ENCODE results near the gene RCCD1.

RCCD1 gene

DNA sequence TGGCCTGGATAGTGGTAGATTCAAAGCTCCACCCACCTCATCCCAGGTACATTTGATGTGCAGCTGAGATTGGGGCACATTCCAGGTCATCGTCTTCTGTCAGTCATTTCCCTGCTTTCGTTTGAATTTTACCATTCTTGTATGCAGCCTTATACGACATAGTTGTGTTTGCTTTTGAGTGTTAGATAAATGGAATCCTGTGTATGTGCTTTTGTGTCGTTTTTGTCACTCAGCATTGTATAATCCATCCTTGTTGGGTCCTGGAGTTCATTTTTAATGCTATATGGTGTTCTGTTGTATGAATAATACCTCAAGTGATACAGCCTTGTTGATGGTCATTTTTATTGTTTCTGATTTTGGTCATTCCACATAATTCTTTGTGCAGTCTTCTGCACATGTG is 7.3 kb downstream of the RCCD1 start:
- no CpG with 5 or more reads among the region's 4 CpGs for WGBS, 2 donors (ENCODE audit: extremely low coverage in 2 of 2, insufficient read length in 2 of 2, insufficient replicate concordance in 1 of 2)
- H3K79me1 ChIP-seq (ENCODE audit: low read depth, low read length): peaks cover 6% of the 10 kb centered on the region
- H3K4me1 ChIP-seq (ENCODE audit: control insufficient read depth in 2 of 2, insufficient read depth in 1 of 2, low read depth in 1 of 2, low read length in 2 of 2): peaks cover 0 to 7% of the 10 kb centered on the region in 2 donors
- H2BK12ac ChIP-seq (ENCODE audit: low read length): no peak overlapping the region
- no peak overlapping the region for H3K27ac ChIP-seq (replicated peaks; ENCODE audit: low read length)
- H2BK5ac ChIP-seq (ENCODE audit: low read length): no peak overlapping the region
- H3K14ac ChIP-seq (ENCODE audit: low read length): no peak overlapping the region
- no peak overlapping the region for H2AK5ac ChIP-seq (ENCODE audit: low read depth, low read length)
- H3K36me3 ChIP-seq (replicated peaks in 1 of 2; ENCODE audit: control insufficient read depth in 2 of 2, insufficient read depth in 2 of 2, low read length in 2 of 2): peaks cover 27 to 70% of the 10 kb centered on the region in 2 donors
- no peak for DNase-seq (ENCODE audit: low spot score)
- H2BK120ac ChIP-seq (ENCODE audit: low read depth, low read length): no peak overlapping the region
- no peaks in the 10 kb centered on the region for H3K9me3 ChIP-seq (replicated peaks in 1 of 2; ENCODE audit: control insufficient read depth in 2 of 2, insufficient read depth in 1 of 2, low read depth in 1 of 2, low read length in 2 of 2)
- no peak overlapping the region for H3K4ac ChIP-seq (ENCODE audit: low read length)
- H3K9ac ChIP-seq (ENCODE audit: low read depth, low read length, poor library complexity): no peak overlapping the region
- H3K27me3 ChIP-seq (ENCODE audit: control insufficient read depth in 3 of 3, insufficient read depth in 3 of 3, low read depth in 1 of 3, low read length in 3 of 3): peaks cover 0 to 2% (median 0%) of the 10 kb centered on the region in 3 experiments
- H2BK15ac ChIP-seq (ENCODE audit: low read length): no peak overlapping the region
- no peak overlapping the region for H3K23ac ChIP-seq (ENCODE audit: low read depth, low read length, poor library complexity)
- no peak overlapping the region for H4K91ac ChIP-seq (ENCODE audit: low read depth, low read length, poor library complexity)
- no peak overlapping the region for H2AFZ ChIP-seq (ENCODE audit: low read length)
- no peak overlapping the region for H4K8ac ChIP-seq (ENCODE audit: low read depth, low read length)
- no peak overlapping the region for H3K4me2 ChIP-seq (ENCODE audit: insufficient read depth, low read length, poor library complexity, severe bottlenecking)
- no peak overlapping the region for H3K4me3 ChIP-seq (ENCODE audit: low read length in 2 of 2)
- H3K18ac ChIP-seq (ENCODE audit: low read length): no peak overlapping the region

DNA sequence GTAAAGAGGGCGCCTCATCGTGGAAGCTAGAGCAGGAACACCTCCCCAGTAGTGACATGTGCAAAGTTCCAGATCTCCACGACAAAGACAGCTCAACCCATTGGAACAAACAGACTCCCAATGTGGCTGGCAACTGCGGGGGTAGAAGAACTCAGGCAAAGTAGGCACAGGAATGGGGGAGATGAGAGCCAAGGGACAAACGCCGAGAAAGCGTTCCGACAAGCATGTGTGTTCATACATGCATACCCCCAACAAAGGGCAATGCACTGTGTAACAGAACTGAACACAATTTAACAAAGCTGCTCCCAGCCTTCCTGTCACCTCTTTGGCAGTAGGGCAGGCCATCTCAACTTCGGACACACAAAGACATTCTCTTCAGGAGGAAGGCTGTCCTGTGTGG is 11.6 kb downstream of the RCCD1 start:
- no peak overlapping the region for H2BK5ac ChIP-seq (ENCODE audit: low read length)
- peaks cover 48 to 100% of the 10 kb centered on the region in 2 donors for H3K36me3 ChIP-seq (replicated peaks in 1 of 2; ENCODE audit: control insufficient read depth in 2 of 2, insufficient read depth in 2 of 2, low read length in 2 of 2)
- no peaks in the 10 kb centered on the region for H3K4me1 ChIP-seq (ENCODE audit: control insufficient read depth in 2 of 2, insufficient read depth in 1 of 2, low read depth in 1 of 2, low read length in 2 of 2)
- no peak overlapping the region for H2BK12ac ChIP-seq (ENCODE audit: low read length)
- WGBS, 2 donors (ENCODE audit: extremely low coverage in 2 of 2, insufficient read length in 2 of 2, insufficient replicate concordance in 1 of 2): no CpG with 5 or more reads among the region's 9 CpGs
- no peak overlapping the region for H3K14ac ChIP-seq (ENCODE audit: low read length)
- H4K8ac ChIP-seq (ENCODE audit: low read depth, low read length): no peak overlapping the region
- no peak overlapping the region for H2AK5ac ChIP-seq (ENCODE audit: low read depth, low read length)
- no peaks in the 10 kb centered on the region for H3K9me3 ChIP-seq (replicated peaks in 1 of 2; ENCODE audit: control insufficient read depth in 2 of 2, insufficient read depth in 1 of 2, low read depth in 1 of 2, low read length in 2 of 2)
- no peaks in the 10 kb centered on the region for H3K27me3 ChIP-seq (ENCODE audit: control insufficient read depth in 3 of 3, insufficient read depth in 3 of 3, low read depth in 1 of 3, low read length in 3 of 3)
- H4K91ac ChIP-seq (ENCODE audit: low read depth, low read length, poor library complexity): no peak overlapping the region
- no peak overlapping the region for H2BK15ac ChIP-seq (ENCODE audit: low read length)
- no peaks in the 10 kb centered on the region for H3K79me1 ChIP-seq (ENCODE audit: low read depth, low read length)
- H3K4ac ChIP-seq (ENCODE audit: low read length): no peak overlapping the region
- DNase-seq (ENCODE audit: low spot score): no peak
- no peak overlapping the region for H3K4me3 ChIP-seq (ENCODE audit: low read length in 2 of 2)
- H2AFZ ChIP-seq (ENCODE audit: low read length): no peak overlapping the region
- no peak overlapping the region for H3K23ac ChIP-seq (ENCODE audit: low read depth, low read length, poor library complexity)
- H3K27ac ChIP-seq (replicated peaks; ENCODE audit: low read length): no peak overlapping the region
- H3K4me2 ChIP-seq (ENCODE audit: insufficient read depth, low read length, poor library complexity, severe bottlenecking): no peak overlapping the region
- no peak overlapping the region for H3K18ac ChIP-seq (ENCODE audit: low read length)
- H3K9ac ChIP-seq (ENCODE audit: low read depth, low read length, poor library complexity): no peak overlapping the region
- no peak overlapping the region for H2BK120ac ChIP-seq (ENCODE audit: low read depth, low read length)

DNA sequence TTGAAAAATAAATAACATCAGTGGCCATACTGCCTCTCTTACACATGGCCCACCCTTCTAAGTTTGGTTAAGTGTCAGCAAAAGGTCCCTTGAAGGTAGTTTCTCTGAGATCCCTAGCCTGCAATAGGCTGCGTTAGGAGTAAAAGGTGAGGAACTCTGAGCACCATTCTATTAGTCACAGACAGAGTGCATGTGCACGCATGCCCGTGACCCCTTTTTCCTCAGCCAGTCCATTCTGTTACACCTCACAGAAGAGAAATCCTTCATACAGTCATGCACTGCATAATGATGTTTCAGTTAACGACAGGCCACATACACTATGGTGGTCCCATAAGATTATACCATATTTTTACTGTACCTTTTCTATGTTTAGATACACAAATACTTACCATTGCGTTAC is 12.5 kb downstream of the RCCD1 start:
- Histone ChIP-seq H2AFZ (ENCODE audit: low read length) (no peak overlapping the region), H3K27ac (replicated peaks; ENCODE audit: low read length) (no peak overlapping the region), H3K27me3 (ENCODE audit: control insufficient read depth in 3 of 3, insufficient read depth in 3 of 3, low read depth in 1 of 3, low read length in 3 of 3) (no peaks in the 10 kb centered on the region), H2BK120ac (ENCODE audit: low read depth, low read length) (no peak overlapping the region), H3K9ac (ENCODE audit: low read depth, low read length, poor library complexity) (no peak overlapping the region), H3K4me2 (ENCODE audit: insufficient read depth, low read length, poor library complexity, severe bottlenecking) (no peak overlapping the region), H3K79me1 (ENCODE audit: low read depth, low read length) (no peaks in the 10 kb centered on the region), H3K9me3 (replicated peaks in 1 of 2; ENCODE audit: control insufficient read depth in 2 of 2, insufficient read depth in 1 of 2, low read depth in 1 of 2, low read length in 2 of 2) (no peaks in the 10 kb centered on the region), H3K4me3 (ENCODE audit: low read length in 2 of 2) (no peak overlapping the region), H3K23ac (ENCODE audit: low read depth, low read length, poor library complexity) (no peak overlapping the region), H4K8ac (ENCODE audit: low read depth, low read length) (no peak overlapping the region), H4K91ac (ENCODE audit: low read depth, low read length, poor library complexity) (no peak overlapping the region), H3K18ac (ENCODE audit: low read length) (no peak overlapping the region), H2BK15ac (ENCODE audit: low read length) (no peak overlapping the region), H2BK12ac (ENCODE audit: low read length) (no peak overlapping the region), H2BK5ac (ENCODE audit: low read length) (no peak overlapping the region), H2AK5ac (ENCODE audit: low read depth, low read length) (no peak overlapping the region), H3K36me3 (replicated peaks in 1 of 2; ENCODE audit: control insufficient read depth in 2 of 2, insufficient read depth in 2 of 2, low read length in 2 of 2) (peaks cover 47 to 95% of the 10 kb centered on the region in 2 donors), H3K4ac (ENCODE audit: low read length) (no peak overlapping the region), H3K14ac (ENCODE audit: low read length) (no peak overlapping the region), H3K4me1 (ENCODE audit: control insufficient read depth in 2 of 2, insufficient read depth in 1 of 2, low read depth in 1 of 2, low read length in 2 of 2) (no peaks in the 10 kb centered on the region)
- no CpG with 5 or more reads among the region's 5 CpGs for WGBS, 2 donors (ENCODE audit: extremely low coverage in 2 of 2, insufficient read length in 2 of 2, insufficient replicate concordance in 1 of 2)
- no peak for DNase-seq (ENCODE audit: low spot score)

DNA sequence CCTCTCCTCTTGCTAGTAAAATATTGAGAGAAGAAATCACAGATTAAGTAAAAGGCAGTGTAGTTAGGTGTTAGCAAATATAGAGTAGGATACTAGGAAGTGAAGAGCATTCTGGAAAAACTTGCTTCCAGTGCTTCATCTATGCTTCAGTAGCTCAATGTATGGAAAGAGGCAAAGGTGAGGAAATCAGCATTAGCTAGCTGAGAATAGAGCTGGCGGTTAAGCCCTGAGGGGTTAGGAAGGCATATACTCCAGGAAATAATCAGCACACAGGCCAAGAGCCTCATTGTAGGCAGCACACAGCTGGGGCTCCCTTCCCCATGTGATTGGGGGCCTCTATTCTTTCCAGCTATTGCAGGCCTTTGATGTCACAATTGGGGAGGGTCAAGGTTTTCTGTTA is 13.8 kb downstream of the RCCD1 start:
- Histone ChIP-seq H3K23ac (ENCODE audit: low read depth, low read length, poor library complexity) (no peak overlapping the region), H3K79me1 (ENCODE audit: low read depth, low read length) (peaks cover 1% of the 10 kb centered on the region), H3K4ac (ENCODE audit: low read length) (no peak overlapping the region), H3K9me3 (replicated peaks in 1 of 2; ENCODE audit: control insufficient read depth in 2 of 2, insufficient read depth in 1 of 2, low read depth in 1 of 2, low read length in 2 of 2) (no peaks in the 10 kb centered on the region), H3K27me3 (ENCODE audit: control insufficient read depth in 3 of 3, insufficient read depth in 3 of 3, low read depth in 1 of 3, low read length in 3 of 3) (no peaks in the 10 kb centered on the region), H3K4me2 (ENCODE audit: insufficient read depth, low read length, poor library complexity, severe bottlenecking) (no peak overlapping the region), H4K91ac (ENCODE audit: low read depth, low read length, poor library complexity) (no peak overlapping the region), H2AFZ (ENCODE audit: low read length) (no peak overlapping the region), H3K14ac (ENCODE audit: low read length) (no peak overlapping the region), H2BK5ac (ENCODE audit: low read length) (no peak overlapping the region), H3K4me3 (ENCODE audit: low read length in 2 of 2) (no peak overlapping the region), H3K27ac (replicated peaks; ENCODE audit: low read length) (no peak overlapping the region), H2BK12ac (ENCODE audit: low read length) (no peak overlapping the region), H3K36me3 (replicated peaks in 1 of 2; ENCODE audit: control insufficient read depth in 2 of 2, insufficient read depth in 2 of 2, low read length in 2 of 2) (peaks cover 53 to 95% of the 10 kb centered on the region in 2 donors), H3K18ac (ENCODE audit: low read length) (no peak overlapping the region), H4K8ac (ENCODE audit: low read depth, low read length) (no peak overlapping the region), H3K9ac (ENCODE audit: low read depth, low read length, poor library complexity) (no peak overlapping the region), H2BK120ac (ENCODE audit: low read depth, low read length) (no peak overlapping the region), H3K4me1 (ENCODE audit: control insufficient read depth in 2 of 2, insufficient read depth in 1 of 2, low read depth in 1 of 2, low read length in 2 of 2) (no peaks in the 10 kb centered on the region), H2AK5ac (ENCODE audit: low read depth, low read length) (no peak overlapping the region), H2BK15ac (ENCODE audit: low read length) (no peak overlapping the region)
- DNase-seq (ENCODE audit: low spot score): no peak
- WGBS, 2 donors (ENCODE audit: extremely low coverage in 2 of 2, insufficient read length in 2 of 2, insufficient replicate concordance in 1 of 2): no CpG with 5 or more reads among the region's 1 CpG

Measured in neuronal stem cell (in vitro differentiated cells).